ENCODE results near the gene CELSR1. TPM values are rescaled to one million over a fixed set of nuclear protein-coding genes. Genes with fewer than 3 reads are reported as not detected.

The CELSR1 gene
- total RNA-seq, 2 donors from 2014 or later, result 0.14 to 0.45 TPM

DNA sequence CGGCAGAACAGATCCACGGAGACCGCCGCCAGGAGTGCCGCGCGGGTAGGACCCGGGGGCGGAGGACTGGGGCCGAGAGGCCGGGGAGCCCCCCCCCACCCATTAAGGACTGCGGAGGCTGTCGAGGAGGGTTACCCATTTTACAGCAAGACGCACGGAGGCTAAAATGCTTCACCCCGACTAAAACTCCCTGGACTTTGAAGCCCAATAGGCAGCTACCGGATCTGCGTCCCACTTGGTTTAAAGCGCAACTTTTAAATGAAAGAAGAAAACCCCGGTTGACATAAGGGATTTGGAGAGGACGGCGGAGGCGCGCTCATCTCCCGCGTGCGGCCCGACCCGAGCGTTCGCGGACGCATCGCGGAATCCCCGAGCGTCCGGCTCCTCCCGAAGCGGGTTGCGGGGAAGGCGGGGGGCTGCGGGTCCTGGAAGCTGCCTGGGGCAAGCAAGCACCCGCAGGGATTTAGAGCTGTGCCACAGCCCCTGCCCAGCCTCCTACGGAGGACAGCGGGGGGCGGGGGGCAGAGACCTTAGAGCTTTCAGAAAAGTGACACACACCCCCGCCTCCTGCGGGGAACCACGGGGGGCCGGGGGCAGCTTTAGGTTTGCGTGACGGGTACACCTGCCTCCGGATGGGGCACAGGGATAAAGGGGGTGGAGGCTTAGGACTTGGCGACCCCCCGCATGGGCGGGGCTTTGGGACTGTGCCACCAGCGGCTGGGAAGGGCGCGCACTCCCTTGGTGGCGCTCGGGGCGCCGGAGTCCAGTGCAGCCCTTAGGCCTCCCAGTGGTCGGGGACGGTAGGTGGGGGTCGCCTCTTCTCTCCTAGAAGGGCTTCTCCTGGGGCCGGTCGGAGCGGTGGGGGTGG, 760 bp upstream of the CELSR1 start:
- Mint-ChIP-seq H3K4me1 (ENCODE audit: low read depth in 2 of 2) (peaks cover 0 to 7% of the 10 kb centered on the region in 2 donors), H3K27me3 (peaks cover 14 to 19% of the 10 kb centered on the region in 2 donors), H3K4me3 (no peak overlapping the region), H3K27ac (no peak overlapping the region), H3K9me3 (no peaks in the 10 kb centered on the region), H3K36me3 (no peaks in the 10 kb centered on the region)
- ATAC-seq (no peak), DNase-seq (ENCODE audit: low spot score) (no peak)

DNA sequence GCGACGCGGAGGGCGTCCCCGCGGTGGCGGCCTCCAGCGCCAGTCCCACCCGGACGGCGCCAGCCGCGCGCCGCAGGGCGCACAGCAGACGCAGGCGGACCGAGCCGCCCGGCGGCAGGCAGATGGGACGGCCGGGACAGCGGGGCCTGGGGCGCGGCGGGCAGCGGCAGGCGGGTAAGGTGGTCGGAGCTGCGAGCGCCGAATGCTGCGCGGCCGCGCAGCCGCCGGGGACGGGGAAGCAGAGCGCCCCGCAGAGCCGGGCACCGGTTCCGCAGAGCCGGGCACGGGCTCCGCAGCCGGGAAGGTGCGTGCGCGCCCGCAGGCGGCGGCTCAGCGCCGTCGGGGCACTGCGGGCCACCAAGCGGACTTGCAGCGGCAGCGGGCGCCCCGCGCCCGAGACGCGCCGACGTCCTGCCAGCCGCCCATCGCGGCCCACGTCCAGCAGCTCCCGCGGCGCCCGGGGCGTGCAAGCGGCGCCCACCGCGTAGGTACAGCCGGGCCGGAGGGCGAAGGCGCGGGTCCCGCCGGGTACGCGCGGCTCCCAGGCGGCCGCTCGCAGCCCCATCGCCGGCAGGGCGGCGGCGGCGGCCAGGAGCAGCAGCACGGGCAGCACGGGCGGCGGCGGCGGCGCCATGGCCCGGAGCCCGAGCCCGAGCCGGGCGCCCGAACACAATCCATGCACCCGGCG, 739 bp downstream of the CELSR1 start:
- no peaks in the 10 kb centered on the region for H3K9me3 Mint-ChIP-seq
- peaks cover 14 to 20% of the 10 kb centered on the region in 2 donors for H3K27me3 Mint-ChIP-seq
- peaks cover 0 to 7% of the 10 kb centered on the region in 2 donors for H3K4me1 Mint-ChIP-seq (ENCODE audit: low read depth in 2 of 2)
- no peaks in the 10 kb centered on the region for H3K36me3 Mint-ChIP-seq
- ATAC-seq (no peak), DNase-seq (ENCODE audit: low spot score) (no peak)
- no peak overlapping the region for H3K27ac Mint-ChIP-seq
- no peak overlapping the region for H3K4me3 Mint-ChIP-seq

DNA sequence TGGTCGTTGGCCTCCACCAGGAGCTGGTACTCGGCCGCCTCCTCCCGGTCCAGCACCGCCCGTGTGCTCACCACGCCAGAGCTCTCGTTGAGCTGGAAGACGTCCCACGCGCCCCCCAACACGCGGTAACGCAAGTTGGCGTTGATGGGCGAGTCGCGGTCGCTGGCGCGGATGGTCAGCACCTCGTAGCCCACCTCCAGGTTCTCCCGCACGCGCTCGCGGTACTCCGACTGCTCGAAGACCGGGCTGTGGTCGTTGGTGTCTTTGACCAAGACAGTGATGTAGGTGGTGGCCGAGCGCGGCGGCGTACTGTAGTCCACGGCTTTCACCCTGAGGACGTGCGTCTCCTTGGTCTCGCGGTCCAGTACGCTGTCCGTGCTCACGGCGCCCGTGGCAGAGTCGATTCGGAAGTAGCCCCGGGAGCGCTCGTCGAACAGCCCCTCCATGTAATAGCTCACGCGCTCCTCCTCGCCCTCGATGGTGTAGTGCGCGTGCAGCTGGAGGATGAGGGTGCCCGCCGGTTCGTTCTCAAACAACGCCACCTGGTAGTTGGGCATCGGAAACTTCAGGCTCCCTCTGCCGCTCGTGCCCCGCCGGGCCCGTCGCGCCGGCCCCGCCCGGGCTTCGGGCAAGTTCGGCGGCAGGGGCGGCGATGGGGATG, 1.4 kb downstream of the CELSR1 start:
- DNase-seq (ENCODE audit: low spot score) (no peak), ATAC-seq (no peak)
- peaks cover 0 to 7% of the 10 kb centered on the region in 2 donors for H3K4me1 Mint-ChIP-seq (ENCODE audit: low read depth in 2 of 2)
- peak overlapping the region; percentile 12 for H3K4me3 Mint-ChIP-seq
- peaks cover 14 to 20% of the 10 kb centered on the region in 2 donors for H3K27me3 Mint-ChIP-seq
- H3K9me3 Mint-ChIP-seq, result no peaks in the 10 kb centered on the region
- H3K27ac Mint-ChIP-seq, result no peak overlapping the region
- no peaks in the 10 kb centered on the region for H3K36me3 Mint-ChIP-seq

DNA sequence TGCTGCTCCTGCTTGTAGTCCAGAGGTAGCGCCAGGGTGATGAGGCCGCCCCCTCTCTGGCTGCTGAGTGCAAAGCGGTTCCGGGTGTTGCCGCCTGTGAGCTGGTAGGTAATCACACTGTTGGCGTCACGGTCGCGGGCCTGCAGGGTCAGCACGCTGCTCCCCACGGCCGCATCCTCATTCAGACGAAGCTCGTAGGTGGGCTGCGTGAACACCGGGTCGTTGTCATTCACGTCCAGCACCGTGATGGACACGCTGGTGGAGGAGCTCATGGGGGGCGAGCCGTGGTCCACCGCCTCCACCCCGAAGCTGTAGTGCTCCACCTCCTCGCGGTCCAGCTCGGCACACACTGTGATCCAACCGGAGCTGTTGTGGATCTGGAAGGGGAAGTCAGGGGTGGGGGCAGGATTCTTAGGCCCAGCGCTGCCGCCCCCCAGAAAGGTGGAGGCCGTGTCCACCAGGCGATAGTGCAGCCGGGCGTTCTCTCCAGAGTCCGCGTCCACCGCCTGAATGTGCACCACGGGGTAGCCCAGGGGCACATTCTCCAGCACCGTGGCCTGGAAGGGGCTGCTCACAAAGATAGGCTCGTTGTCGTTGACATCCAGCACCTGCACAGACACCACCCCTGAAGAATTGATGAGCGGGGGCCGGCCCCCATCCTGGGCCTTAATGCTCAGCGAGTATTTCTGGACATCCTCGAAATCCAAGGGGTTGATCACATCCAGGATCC, 2.4 kb downstream of the CELSR1 start:
- no peaks in the 10 kb centered on the region for H3K36me3 Mint-ChIP-seq
- H3K4me1 Mint-ChIP-seq (ENCODE audit: low read depth in 2 of 2), result peaks cover 0 to 7% of the 10 kb centered on the region in 2 donors
- H3K4me3 Mint-ChIP-seq, result no peak overlapping the region
- no peak for ATAC-seq
- no peak for DNase-seq (ENCODE audit: low spot score)
- H3K9me3 Mint-ChIP-seq, result no peaks in the 10 kb centered on the region
- H3K27ac Mint-ChIP-seq, result no peak overlapping the region
- H3K27me3 Mint-ChIP-seq, result peaks cover 14 to 17% of the 10 kb centered on the region in 2 donors

DNA sequence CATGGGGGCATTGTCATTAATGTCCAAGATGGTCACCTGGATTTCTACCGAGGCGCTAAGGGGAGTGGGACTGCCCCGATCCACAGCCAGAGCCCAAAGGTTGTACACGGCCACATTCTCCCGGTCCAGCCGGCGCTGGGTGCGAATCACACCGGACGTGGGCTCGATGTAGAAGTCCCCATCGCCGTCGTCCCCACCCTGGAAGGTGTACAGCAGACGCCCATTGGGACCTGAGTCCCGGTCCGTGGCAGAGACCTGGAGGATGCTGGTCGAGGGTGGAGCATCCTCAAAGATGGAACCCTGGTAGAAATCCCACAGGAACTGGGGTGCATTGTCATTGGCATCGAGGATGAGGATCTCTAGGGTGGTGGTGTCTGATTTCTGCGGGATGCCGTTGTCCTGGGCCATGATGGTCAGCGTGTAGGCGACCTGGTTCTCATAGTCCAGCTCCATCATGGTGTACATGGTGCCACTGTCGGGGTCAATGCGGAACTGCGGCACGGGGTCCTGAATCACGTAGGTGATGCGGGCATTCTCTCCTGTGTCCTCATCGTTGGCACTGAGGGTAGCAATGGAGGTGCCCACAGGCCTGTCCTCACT, 3.1 kb downstream of the CELSR1 start:
- Mint-ChIP-seq H3K36me3 (no peaks in the 10 kb centered on the region), H3K4me1 (ENCODE audit: low read depth in 2 of 2) (peaks cover 0 to 7% of the 10 kb centered on the region in 2 donors), H3K9me3 (no peaks in the 10 kb centered on the region), H3K27ac (no peak overlapping the region), H3K4me3 (no peak overlapping the region), H3K27me3 (peaks cover 8 to 13% of the 10 kb centered on the region in 2 donors)
- no peak for ATAC-seq
- no peak for DNase-seq (ENCODE audit: low spot score)

DNA sequence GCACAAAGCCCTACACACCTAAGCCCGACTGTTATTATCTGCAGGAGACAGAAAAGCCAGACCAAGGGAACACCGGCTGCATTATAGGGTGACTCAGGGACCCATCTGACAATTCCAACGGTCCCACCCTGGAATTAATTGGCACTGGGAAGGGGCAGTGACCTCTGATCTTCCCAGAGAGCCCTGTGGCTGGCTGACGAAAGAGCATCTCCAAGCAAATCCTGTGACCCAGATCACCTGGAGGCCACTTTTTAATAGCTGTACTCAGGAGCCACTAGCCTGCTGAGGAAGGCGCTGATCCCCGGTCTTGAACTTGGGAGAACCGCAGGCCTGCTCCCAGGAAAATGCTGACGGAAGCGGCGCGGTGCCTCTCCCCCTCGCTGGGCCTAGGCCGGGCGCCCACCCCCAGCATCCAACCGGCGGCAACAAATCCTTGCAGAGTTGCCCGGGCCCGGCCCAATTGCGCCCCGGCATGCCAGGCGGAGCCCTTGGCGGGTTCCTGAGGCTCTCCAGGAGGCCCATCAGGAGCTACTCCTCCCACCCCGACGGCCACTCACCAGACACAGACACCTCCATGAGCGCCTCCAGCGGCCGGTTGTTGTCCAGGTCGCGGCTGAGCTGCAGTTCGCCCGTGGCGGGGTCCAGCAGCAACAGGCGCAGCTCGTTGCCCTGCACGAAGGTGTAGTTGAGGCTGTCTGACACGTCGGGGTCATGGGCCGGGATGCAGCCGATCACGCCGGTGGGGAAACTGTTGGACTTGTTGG, 4.2 kb downstream of the CELSR1 start:
- Mint-ChIP-seq H3K27me3 (peaks cover 2 to 3% of the 10 kb centered on the region in 2 donors), H3K36me3 (no peaks in the 10 kb centered on the region), H3K9me3 (no peaks in the 10 kb centered on the region), H3K4me1 (ENCODE audit: low read depth in 2 of 2) (peaks cover 2 to 3% of the 10 kb centered on the region in 2 donors), H3K4me3 (no peak overlapping the region), H3K27ac (no peak overlapping the region)
- ATAC-seq, result no peak
- DNase-seq (ENCODE audit: low spot score), result no peak

DNA sequence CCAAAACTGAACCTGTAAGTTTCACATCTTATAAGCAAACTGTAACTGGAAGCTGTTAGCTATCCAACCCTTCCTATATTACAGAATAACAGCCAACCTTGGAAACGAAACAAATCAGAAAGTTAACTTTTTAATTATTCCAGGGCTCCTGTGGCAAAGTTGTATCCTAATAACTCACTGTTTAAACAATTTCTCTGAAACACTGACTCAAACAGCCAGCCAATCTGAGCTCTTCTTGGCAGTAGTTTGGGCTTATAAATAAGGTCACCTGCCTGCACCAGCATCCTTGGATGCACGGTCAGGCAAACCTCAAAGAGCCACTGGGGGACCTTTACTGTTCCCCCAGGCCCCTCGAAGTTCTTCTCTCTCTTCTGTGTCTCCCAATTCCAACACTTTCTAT, 5.0 kb downstream of the CELSR1 start:
- H3K27me3 Mint-ChIP-seq, result peaks cover 4 to 8% of the 10 kb centered on the region in 2 donors
- no peak overlapping the region for H3K4me3 Mint-ChIP-seq
- H3K4me1 Mint-ChIP-seq (ENCODE audit: low read depth in 2 of 2), result peaks cover 7 to 8% of the 10 kb centered on the region in 2 donors
- no peaks in the 10 kb centered on the region for H3K9me3 Mint-ChIP-seq
- DNase-seq (ENCODE audit: low spot score) (no peak), ATAC-seq (no peak)
- no peaks in the 10 kb centered on the region for H3K36me3 Mint-ChIP-seq
- no peak overlapping the region for H3K27ac Mint-ChIP-seq

DNA sequence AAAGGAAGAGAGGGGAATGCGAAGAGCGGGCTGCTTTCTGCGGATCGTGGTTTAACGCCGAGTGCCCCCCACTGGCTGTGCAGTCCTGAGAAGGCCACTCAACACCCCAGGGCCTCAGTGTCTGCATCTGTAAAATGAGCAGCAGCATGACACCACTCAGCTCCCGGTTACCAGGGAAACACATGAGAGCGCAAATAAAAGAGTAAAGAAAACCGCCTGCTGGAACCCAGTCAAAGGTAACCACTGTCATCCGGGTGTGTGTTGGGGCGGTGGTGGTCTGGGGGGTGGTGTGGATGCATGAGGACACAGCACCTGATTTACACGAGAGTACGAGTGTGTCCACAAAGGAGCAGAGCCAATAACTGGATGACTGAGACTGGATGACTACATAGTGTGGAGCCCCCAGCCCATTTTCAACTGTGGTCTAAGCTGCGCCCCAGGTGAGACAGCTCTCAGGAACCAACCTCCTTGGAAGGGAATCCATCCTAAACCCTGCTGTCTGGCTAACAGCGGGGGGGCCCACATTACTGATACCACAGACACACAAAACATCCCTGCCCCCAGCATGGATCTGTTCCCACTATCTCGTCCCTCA, 5.7 kb downstream of the CELSR1 start:
- DNase-seq (ENCODE audit: low spot score) (no peak), ATAC-seq (no peak)
- Mint-ChIP-seq H3K4me1 (ENCODE audit: low read depth in 2 of 2) (peaks cover 7 to 11% of the 10 kb centered on the region in 2 donors), H3K9me3 (no peaks in the 10 kb centered on the region), H3K4me3 (no peak overlapping the region), H3K27me3 (peaks cover 8 to 9% of the 10 kb centered on the region in 2 donors), H3K36me3 (no peaks in the 10 kb centered on the region), H3K27ac (no peak overlapping the region)

DNA sequence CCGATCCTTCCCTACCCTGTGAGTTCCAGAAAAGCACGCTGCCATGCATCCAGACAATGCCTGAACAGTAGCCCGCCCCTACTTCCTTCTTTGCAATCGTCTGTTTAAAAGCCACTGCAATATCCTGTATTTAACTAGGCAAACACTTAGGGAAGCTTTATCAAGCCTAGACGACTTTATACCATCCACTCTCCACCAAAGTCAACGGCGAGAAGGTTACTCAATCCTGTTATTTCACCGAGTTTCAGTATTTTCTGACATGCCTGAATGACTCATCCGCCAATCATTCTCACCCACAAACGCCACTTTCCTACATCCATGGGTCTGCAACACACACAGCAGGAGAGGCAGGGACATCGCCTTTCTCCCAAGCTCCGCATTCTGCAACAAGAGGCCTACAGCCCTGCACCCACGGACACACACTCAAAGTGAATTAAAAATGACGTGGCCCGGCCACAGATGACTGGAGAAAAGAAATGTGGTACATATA, 9.3 kb downstream of the CELSR1 start:
- Mint-ChIP-seq H3K27ac (peak overlapping the region in 1 of 2 donors; percentile 6), H3K27me3 (peaks cover 8 to 12% of the 10 kb centered on the region in 2 donors), H3K36me3 (no peaks in the 10 kb centered on the region), H3K4me1 (ENCODE audit: low read depth in 2 of 2) (peaks cover 7 to 11% of the 10 kb centered on the region in 2 donors), H3K9me3 (no peaks in the 10 kb centered on the region), H3K4me3 (no peak overlapping the region)
- DNase-seq (ENCODE audit: low spot score) (no peak), ATAC-seq (peak; percentile 72 to 80)

DNA sequence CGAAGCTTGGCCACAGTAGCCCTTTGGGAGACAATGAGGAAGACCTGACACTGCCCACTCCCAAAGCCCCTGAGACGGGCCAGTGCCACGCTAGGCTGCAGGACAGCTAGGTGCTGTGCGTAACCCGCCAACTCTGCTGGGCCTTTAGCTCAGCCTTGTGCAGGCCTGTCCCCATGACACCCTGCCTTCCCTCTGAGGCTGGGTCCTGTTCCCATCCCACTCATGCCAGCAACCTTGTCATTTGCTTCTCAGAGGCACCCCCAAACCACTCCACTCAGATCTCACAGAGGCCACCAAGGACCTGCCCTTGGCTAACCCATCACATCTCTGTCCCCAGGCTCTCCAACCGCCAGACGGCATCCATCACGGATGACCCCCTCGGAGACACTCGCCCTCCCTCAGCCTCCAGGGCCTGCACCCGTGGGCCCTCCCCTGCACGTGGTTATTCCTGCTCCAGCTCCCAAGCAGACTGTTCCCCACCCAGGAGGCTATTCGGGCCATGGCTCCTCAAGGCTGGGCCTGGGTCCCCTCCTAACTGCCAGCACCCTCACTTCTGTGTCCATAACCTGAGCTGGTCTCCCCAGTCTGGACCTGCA, 11.1 kb downstream of the CELSR1 start:
- Mint-ChIP-seq H3K27me3 (peaks cover 8 to 9% of the 10 kb centered on the region in 2 donors), H3K9me3 (no peaks in the 10 kb centered on the region)
- no peak for ATAC-seq

DNA sequence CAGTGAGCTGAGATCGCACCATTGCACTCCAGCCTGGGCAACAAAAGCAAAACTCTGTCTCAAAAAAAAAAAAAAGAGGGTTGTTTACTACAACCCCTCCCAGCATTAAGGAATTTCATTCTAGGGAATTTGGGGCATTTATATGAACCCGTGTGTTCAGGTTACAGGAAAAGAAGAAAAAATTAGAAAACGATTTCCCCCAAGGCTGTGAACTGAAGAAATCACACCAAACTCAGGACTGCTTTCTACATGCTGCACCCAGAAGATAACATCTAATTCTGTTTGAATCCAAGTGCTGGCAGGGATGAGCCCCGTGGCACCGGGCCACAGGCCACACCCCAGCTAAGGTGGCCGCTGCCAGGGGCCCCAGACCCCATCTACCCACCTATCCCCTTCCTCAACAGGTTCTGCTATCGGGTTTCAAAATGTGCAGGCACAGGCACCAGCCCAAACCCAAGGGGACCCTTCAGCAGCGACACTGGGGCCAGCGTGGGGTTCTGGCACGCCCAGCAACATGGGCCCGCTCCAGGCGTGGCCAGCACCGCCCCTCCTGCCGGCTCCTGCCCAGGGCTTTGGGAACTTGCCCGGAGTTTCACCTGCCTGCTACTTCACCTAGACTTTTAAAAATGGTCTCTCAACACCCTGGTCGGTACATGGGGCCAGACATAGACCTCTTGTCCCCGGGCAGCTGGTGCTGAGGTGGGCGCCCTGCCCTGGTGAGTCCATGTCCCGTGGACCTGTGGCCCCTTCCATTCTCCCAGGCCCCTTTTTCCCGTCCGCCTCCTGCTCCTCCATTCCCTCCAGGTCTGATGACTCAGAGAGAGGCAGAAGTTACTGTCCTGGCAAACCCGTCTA, 11.8 kb downstream of the CELSR1 start:
- ATAC-seq (no peak), DNase-seq (ENCODE audit: low spot score) (no peak)
- H3K36me3 Mint-ChIP-seq, result no peaks in the 10 kb centered on the region
- H3K4me3 Mint-ChIP-seq, result no peak overlapping the region
- H3K4me1 Mint-ChIP-seq (ENCODE audit: low read depth in 2 of 2), result peaks cover 7 to 11% of the 10 kb centered on the region in 2 donors
- peaks cover 9 to 13% of the 10 kb centered on the region in 2 donors for H3K27me3 Mint-ChIP-seq
- H3K9me3 Mint-ChIP-seq, result no peaks in the 10 kb centered on the region
- H3K27ac Mint-ChIP-seq, result no peak overlapping the region

More for the DNA sequence above, 11.1 kb downstream of the CELSR1 start:
- no peak overlapping the region for H3K4me3 Mint-ChIP-seq
- no peak for DNase-seq (ENCODE audit: low spot score)
- H3K4me1 Mint-ChIP-seq (ENCODE audit: low read depth in 2 of 2), result peaks cover 7 to 11% of the 10 kb centered on the region in 2 donors
- H3K36me3 Mint-ChIP-seq, result no peaks in the 10 kb centered on the region
- no peak overlapping the region for H3K27ac Mint-ChIP-seq
